ENCODE results near the gene PACSIN1. TPM values are rescaled to one million over a fixed set of nuclear protein-coding genes. Genes with fewer than 3 reads are reported as not detected.

The PACSIN1 gene
- total and polyA plus RNA-seq, 4 donors: 0.03 to 0.17 (median 0.15) TPM

GRCh38 chr6:34558172-34558714, 92.4 kb downstream of the PACSIN1 start:
- no peaks in the 10 kb centered on the region for H3K4me1 ChIP-seq (ENCODE audit: control insufficient read depth in 4 of 4, insufficient read depth in 4 of 4, low read length in 3 of 4)

GRCh38 chr6:34559651-34560365, 93.9 kb downstream of the PACSIN1 start:
- no peak overlapping the region for H3K27ac ChIP-seq (ENCODE audit: low read depth in 1 of 2, low read length in 2 of 2)
- H3K4me3 ChIP-seq (ENCODE audit: low read depth in 1 of 3, low read length in 3 of 3): no peak overlapping the region
- H3K9ac ChIP-seq (ENCODE audit: low read depth in 1 of 2, low read length in 2 of 2): no peak overlapping the region
- H3K9me3 ChIP-seq (ENCODE audit: control insufficient read depth in 4 of 4, low read length in 3 of 4): peaks cover 0 to 5% (median 2%) of the 10 kb centered on the region in 4 donors
- WGBS: 85% methylated on average over 10 of the region's 10 CpGs
- peak; percentile 57 for DNase-seq (ENCODE audit: low spot score)
- no peaks in the 10 kb centered on the region for H3K36me3 ChIP-seq (ENCODE audit: control insufficient read depth in 4 of 4, insufficient read depth in 3 of 4, low read depth in 1 of 4, low read length in 3 of 4)
- TF ChIP-seq MAX (IDR thresholded peaks at IDR 0.05) (no peak), ATF3 (IDR thresholded peaks at IDR 0.05) (no peak), RXRA (IDR thresholded peaks at IDR 0.05) (no peak)
- no peaks in the 10 kb centered on the region for H3K27me3 ChIP-seq (ENCODE audit: control insufficient read depth in 4 of 4, insufficient read depth in 4 of 4, low read length in 3 of 4)
- no peaks in the 10 kb centered on the region for H3K4me1 ChIP-seq (ENCODE audit: control insufficient read depth in 4 of 4, insufficient read depth in 4 of 4, low read length in 3 of 4)

More at GRCh38 chr6:34558172-34558714, 92.4 kb downstream of the PACSIN1 start:
- Histone ChIP-seq H3K36me3 (ENCODE audit: control insufficient read depth in 4 of 4, insufficient read depth in 3 of 4, low read depth in 1 of 4, low read length in 3 of 4) (no peaks in the 10 kb centered on the region), H3K4me3 (ENCODE audit: low read depth in 1 of 3, low read length in 3 of 3) (no peak overlapping the region), H3K27ac (ENCODE audit: low read depth in 1 of 2, low read length in 2 of 2) (no peak overlapping the region), H3K9me3 (ENCODE audit: control insufficient read depth in 4 of 4, low read length in 3 of 4) (peaks cover 0 to 5% (median 2%) of the 10 kb centered on the region in 4 donors), H3K27me3 (ENCODE audit: control insufficient read depth in 4 of 4, insufficient read depth in 4 of 4, low read length in 3 of 4) (no peaks in the 10 kb centered on the region), H3K9ac (ENCODE audit: low read depth in 1 of 2, low read length in 2 of 2) (no peak overlapping the region)
- TF ChIP-seq SP1 (IDR thresholded peaks at IDR 0.05) (no peak), CTCF (IDR thresholded peaks at IDR 0.05; ENCODE audit: low read depth, low read length, missing input control) (no peak), HNF4A (conservative IDR thresholded peaks at IDR 0.05) (no peak), MAX (IDR thresholded peaks at IDR 0.05) (no peak), RXRA (IDR thresholded peaks at IDR 0.05) (no peak), JUND (IDR thresholded peaks at IDR 0.05) (no peak), EGR1 (IDR thresholded peaks at IDR 0.05; ENCODE audit: low read depth in 2 of 2) (no peak), FOXA1 (IDR thresholded peaks at IDR 0.05) (no peak), TAF1 (conservative IDR thresholded peaks at IDR 0.05) (no peak)
- WGBS: 90% methylated on average over 4 of the region's 4 CpGs
- DNase-seq (ENCODE audit: low spot score): no peak

DNA sequence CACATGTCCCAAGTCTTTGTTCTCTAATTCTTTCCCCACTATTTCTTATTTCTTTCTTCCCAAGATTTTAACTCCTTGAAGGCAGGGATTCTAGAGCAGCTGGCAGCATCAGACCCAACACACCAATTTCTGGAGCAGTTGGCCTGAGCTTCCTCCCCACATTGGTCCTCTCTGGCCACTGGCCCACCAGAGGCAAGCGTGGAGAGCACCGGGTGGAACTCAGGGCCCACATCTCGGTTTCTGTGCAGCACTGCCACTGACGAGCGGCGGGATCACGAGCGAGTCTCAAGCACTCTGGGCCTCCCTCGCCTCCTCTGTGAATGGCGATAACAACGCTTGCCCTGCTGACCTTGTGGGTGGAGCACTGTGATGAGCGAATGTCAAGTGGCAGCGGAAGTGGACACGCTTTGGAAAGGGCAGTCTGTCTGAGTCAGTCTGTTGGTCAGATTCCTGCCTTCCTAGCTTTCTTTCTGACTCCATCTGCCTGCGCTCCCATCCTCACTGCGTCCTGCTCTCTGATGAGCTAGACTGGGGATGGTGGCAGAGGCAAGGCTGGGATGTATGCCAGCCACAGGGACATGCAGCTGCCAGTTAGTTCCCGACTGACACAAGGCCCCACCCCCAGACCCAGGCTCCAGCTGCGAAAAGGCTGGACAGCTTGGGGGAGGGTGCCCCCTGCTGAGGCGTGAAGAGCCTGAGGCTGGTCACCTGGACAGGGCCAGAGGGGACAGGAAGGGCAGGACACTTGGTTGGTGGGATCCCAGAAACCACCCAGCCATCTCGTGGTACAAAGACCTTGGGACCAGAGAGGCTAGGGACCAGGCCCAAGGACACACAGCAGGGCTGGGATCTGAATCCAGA, 94.7 kb downstream of the PACSIN1 start:
- Histone ChIP-seq H3K36me3 (ENCODE audit: control insufficient read depth in 4 of 4, insufficient read depth in 3 of 4, low read depth in 1 of 4, low read length in 3 of 4) (no peaks in the 10 kb centered on the region), H3K9ac (ENCODE audit: low read depth in 1 of 2, low read length in 2 of 2) (no peak overlapping the region), H3K9me3 (ENCODE audit: control insufficient read depth in 4 of 4, low read length in 3 of 4) (peaks cover 0 to 5% (median 2%) of the 10 kb centered on the region in 4 donors), H3K4me3 (ENCODE audit: low read depth in 1 of 3, low read length in 3 of 3) (no peak overlapping the region), H3K27ac (ENCODE audit: low read depth in 1 of 2, low read length in 2 of 2) (no peak overlapping the region), H3K4me1 (ENCODE audit: control insufficient read depth in 4 of 4, insufficient read depth in 4 of 4, low read length in 3 of 4) (no peaks in the 10 kb centered on the region), H3K27me3 (ENCODE audit: control insufficient read depth in 4 of 4, insufficient read depth in 4 of 4, low read length in 3 of 4) (no peaks in the 10 kb centered on the region)
- DNase-seq (ENCODE audit: low spot score): peak; percentile 77
- WGBS: 61% methylated on average over 20 of the region's 20 CpGs
- TF ChIP-seq CTCF (IDR thresholded peaks at IDR 0.05; ENCODE audit: low read depth, low read length, missing input control): no peak
- peak in 1 of 2 donors; percentile 26 for TF ChIP-seq RAD21 (IDR thresholded peaks at IDR 0.05)
